Left ventricle myocardium inferior (tissue), 1 donor: Measurements from ENCODE around the gene GRIN2C. TPM values are rescaled to one million over a fixed set of nuclear protein-coding genes. Genes with fewer than 3 reads are reported as not detected.
A peak's percentile ranks its signal among the peaks of the same experiment; 100 is the strongest.
"Not testable (repeated sequence)": the region's sequence is repeated elsewhere in the genome, so short reads cannot be mapped to it uniquely, and the experiment has no call there.

Source experiments
- DNase-seq: peaks from one replicate; pipeline ENCODE4 v3.0.0-alpha.2; 2020
- H3K27ac ChIP-seq: fragments of 200-600 bp; replicated peaks from 2 replicates; pipeline ENCODE4 v1.8.0; 2021
- H3K27me3 ChIP-seq: fragments of 200-600 bp; 2 replicates; pipeline ENCODE4 v1.8.0; 2021; ENCODE audit warnings: low read depth
- H3K36me3 ChIP-seq: fragments of 200-600 bp; 2 replicates; pipeline ENCODE4 v1.8.0; 2021
- H3K4me1 ChIP-seq: fragments of 200-600 bp; 2 replicates; pipeline ENCODE4 v1.8.0; 2021
- H3K4me3 ChIP-seq: fragments of 200-600 bp; 2 replicates; pipeline ENCODE4 v1.8.0; 2021; ENCODE audit warnings: mild to moderate bottlenecking, moderate library complexity
- H3K9me3 ChIP-seq: fragments of 200-600 bp; replicated peaks from 2 replicates; pipeline ENCODE4 v1.8.0; 2021
- intact Hi-C: fragments of 100-400 bp; cut with micrococcal nuclease; formaldehyde crosslinking; loops from one replicate; pipeline ENCODE4 v1.11.0; 2022
- total RNA-seq: library from RNA; stranded (reverse); fragmentation: NEBNext Ultra II Directional; extraction: Animal tissue kit (Norgen Biotek cat#: 25700); gene quantifications from one replicate; pipeline ENCODE4 v1.2.1, GENCODE V29; 2021
- TF ChIP-seq, protein P1 (sequence below): fragments of 200-600 bp; IDR thresholded peaks from 2 replicates; pipeline ENCODE4 v1.8.0; 2021; ENCODE audit warnings: antibody characterized with exemption, mild to moderate bottlenecking, borderline replicate concordance
- donor health status: DM: no; HTN: yes; CAD: no; lungs with severe emphysema.

The GRIN2C gene
- total RNA-seq, 1 donor from 2014 or later: 0.52 TPM

DNA sequence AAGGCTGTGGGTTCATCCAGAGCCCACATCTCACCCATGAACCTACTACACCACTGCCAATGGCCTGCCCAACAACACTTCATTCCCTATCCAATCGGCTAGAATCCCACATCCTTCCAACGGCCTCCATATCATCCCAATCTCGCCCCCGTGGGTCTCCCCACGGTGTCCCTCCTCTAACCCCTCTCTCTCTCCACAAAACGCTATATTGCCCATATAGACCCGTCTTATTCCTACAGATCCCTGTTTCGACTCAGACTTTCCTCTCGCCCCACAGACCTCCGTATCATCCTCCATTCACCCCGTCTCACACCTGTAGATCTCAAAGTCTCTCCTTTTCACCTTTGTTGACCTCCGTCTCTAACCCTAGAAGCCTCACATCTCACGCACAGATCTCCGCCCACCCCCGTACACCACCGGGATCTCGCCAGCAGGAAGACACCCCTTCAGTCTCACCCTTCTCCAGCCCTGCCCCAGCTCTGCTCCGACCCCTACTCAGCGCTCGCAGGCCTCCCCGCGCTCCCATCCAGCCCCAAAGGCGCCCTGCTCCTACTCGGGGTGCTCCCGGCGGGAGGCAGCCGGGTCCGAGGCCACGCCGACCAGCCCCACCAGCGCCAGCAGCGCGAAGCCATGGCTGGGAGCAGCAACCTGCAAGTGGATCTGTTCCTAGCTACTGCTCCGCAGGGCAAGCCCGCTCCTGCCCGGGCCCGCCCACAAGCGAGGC is 12.8 kb upstream of the GRIN2C start, which contains the start of gene FDXR:
FDXR (minus strand) TSS at position 682 of the 724 bp plus-strand sequence; CDS start at position 632, 50 bp downstream.
- H3K4me1 ChIP-seq: peaks cover 33% of the 10 kb centered on the region
- H3K9me3 ChIP-seq: no peaks in the 10 kb centered on the region
- peak within 1 kb of the TSS; percentile 93 for H3K27ac ChIP-seq
- intact Hi-C loops: no loop called here
- no peaks in the 10 kb centered on the region for H3K36me3 ChIP-seq
- DNase-seq: no peak
- H3K27me3 ChIP-seq: no peaks in the 10 kb centered on the region
- H3K4me3 ChIP-seq: peak within 1 kb of the TSS; percentile 77
- TF ChIP-seq, protein P1, sequence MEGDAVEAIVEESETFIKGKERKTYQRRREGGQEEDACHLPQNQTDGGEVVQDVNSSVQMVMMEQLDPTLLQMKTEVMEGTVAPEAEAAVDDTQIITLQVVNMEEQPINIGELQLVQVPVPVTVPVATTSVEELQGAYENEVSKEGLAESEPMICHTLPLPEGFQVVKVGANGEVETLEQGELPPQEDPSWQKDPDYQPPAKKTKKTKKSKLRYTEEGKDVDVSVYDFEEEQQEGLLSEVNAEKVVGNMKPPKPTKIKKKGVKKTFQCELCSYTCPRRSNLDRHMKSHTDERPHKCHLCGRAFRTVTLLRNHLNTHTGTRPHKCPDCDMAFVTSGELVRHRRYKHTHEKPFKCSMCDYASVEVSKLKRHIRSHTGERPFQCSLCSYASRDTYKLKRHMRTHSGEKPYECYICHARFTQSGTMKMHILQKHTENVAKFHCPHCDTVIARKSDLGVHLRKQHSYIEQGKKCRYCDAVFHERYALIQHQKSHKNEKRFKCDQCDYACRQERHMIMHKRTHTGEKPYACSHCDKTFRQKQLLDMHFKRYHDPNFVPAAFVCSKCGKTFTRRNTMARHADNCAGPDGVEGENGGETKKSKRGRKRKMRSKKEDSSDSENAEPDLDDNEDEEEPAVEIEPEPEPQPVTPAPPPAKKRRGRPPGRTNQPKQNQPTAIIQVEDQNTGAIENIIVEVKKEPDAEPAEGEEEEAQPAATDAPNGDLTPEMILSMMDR: no peak

DNA sequence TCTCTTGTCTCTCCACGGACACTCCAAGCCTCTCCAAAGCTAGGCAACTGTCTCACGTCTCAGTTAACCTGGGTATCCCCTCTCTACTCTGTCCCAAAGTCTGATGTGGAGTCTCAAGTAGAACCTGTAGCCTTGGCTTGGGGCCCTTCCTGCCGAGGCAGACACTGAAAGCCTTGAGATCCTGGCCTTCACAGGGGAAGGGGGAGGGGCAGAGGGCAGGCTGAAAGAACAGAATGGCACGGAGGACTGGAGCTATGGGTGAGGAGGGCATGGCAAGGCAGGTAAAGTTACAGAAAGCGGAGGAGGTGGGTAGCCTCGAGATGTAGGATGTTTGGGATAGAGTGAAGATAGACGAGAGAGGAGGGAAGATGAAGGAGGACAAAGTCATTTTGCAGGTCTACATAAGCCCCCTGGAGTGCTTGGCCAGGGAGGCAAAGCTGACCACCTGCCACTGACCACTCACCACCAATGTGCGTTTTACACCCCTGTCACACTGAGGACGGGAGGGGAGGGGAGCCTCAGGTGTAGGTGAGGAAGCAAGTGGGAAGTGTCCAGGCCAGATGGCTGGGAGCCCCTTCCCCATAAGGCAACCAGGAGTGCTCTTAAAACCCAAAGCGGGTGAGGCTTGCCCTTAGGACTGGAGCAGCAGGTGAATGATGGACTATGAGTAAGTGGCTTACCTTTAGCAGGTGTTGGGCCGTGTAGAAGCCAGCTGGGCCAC is 11.8 kb upstream of the GRIN2C start:
- no peaks in the 10 kb centered on the region for H3K9me3 ChIP-seq
- H3K27ac ChIP-seq: no peak overlapping the region
- H3K36me3 ChIP-seq: no peaks in the 10 kb centered on the region
- TF ChIP-seq, protein P1: no peak
- intact Hi-C loops: no loop called here
- H3K4me1 ChIP-seq: peaks cover 25% of the 10 kb centered on the region
- peak overlapping the region; percentile 77 for H3K4me3 ChIP-seq
- DNase-seq: no peak
- no peaks in the 10 kb centered on the region for H3K27me3 ChIP-seq

DNA sequence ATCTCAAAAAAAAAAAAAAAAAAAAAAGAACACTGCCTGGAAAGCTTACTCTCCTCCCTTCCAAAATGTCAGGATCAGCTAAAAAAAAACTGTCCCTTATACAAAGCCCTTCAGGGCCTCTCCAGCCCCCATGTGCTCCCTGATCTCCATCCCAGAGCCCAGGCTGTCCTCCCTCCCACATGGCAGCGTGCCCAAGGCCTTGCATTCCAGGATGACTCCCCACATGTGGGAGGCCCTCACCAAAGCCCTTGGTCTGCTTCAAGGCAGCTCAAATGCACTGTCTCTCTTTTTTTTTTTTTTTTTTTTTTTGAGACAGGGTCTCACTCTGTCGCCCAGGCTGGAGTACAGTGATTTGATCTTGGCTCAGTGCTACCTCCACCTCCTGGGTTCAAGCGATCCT is 10.8 kb upstream of the GRIN2C start:
- Histone ChIP-seq H3K9me3 (no peaks in the 10 kb centered on the region), H3K36me3 (no peaks in the 10 kb centered on the region), H3K27ac (no peak overlapping the region), H3K4me3 (no peak overlapping the region), H3K4me1 (peaks cover 25% of the 10 kb centered on the region), H3K27me3 (no peaks in the 10 kb centered on the region)
- DNase-seq: no peak
- intact Hi-C loops: no loop called here
- TF ChIP-seq, protein P1: no peak

DNA sequence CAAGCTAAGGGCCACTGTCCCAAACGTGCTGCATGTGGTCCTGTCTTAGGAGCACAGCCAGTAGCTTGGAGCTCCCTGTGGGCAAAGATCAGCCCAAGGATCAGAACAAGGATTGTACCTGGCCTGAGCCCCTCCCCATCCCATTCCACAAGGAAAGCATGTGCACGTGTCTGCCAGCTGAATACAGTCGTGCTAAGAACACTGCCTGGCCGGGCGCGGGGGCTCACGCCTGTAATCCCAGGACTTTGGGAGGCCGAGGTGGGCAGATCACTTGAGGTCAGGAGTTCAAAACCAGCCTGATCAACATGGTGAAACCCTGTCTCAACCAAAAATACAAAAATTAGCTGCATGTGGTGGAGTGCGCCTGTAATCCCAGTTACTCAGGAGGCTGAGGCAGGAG is 10.3 kb upstream of the GRIN2C start:
- intact Hi-C loops, H3K9me3 ChIP-seq, H3K27ac ChIP-seq, DNase-seq, H3K36me3 ChIP-seq, H3K27me3 ChIP-seq, H3K4me3 ChIP-seq: not testable (repeated sequence)
- H3K4me1 ChIP-seq: peaks cover 25% of the 10 kb centered on the region

DNA sequence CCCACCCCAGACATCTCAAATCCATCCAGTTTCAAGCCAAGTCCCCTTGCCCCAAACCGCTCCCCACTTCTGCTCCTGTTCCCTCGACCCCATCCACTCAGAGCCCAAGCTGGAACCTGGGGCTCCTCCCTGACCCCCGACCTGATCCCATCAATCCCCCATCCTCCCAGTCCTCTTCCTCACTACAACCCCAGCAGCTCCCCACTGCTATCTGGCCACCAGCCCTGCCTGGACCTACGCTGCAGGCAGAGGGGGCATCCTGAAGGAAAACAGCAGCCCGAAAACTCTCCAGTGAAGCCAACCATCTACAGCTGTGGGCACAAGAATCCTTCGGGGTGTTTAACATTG is 9.2 kb upstream of the GRIN2C start:
- intact Hi-C loops: loop anchor here (5.0 kb wide), 1 partner anchor 82 kb away; no protein-coding TSS in a partner anchor
- no peaks in the 10 kb centered on the region for H3K9me3 ChIP-seq
- H3K4me1 ChIP-seq: peaks cover 21% of the 10 kb centered on the region
- H3K27ac ChIP-seq: no peak overlapping the region
- DNase-seq: no peak
- H3K36me3 ChIP-seq: no peaks in the 10 kb centered on the region
- TF ChIP-seq, protein P1: no peak
- H3K4me3 ChIP-seq: no peak overlapping the region
- no peaks in the 10 kb centered on the region for H3K27me3 ChIP-seq

DNA sequence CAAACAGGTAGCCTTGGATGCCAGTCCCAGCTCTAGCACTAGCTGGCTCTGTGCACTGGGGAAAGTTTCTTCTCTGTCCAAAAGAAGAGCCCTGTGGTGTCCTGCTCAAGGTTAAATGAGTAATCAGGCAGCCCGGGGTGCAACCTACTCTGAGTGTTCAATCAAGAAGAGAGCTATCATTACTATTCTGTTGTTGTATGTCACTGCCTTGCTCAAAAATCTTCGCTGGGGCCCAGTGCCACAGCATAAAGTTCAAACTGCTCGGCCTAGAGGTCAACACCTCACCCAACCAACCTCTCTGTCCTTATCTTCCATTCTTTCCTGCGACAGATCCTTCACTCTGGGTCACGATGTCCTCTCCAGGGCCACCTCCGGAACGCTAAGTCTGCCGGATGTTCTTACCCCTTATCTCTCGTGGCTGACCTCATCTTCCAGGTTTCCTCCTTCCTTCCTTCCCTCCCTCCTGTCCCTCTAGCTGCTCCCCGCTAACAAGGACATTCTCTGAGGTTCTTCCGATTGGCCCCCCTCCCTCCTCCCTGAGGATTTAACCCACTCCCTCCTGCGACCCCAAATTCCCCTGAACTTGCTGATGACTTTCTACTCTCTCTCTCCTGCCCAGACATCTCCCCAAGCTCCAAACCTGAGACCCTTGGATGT is 8.7 kb upstream of the GRIN2C start:
- no peak overlapping the region for H3K4me3 ChIP-seq
- intact Hi-C loops: loop anchor here (5.0 kb wide), 1 partner anchor 81 kb away; no protein-coding TSS in a partner anchor
- DNase-seq: no peak

More for the DNA sequence above, 8.7 kb upstream of the GRIN2C start:
- Histone ChIP-seq H3K4me1 (peaks cover 16% of the 10 kb centered on the region), H3K27me3 (no peaks in the 10 kb centered on the region), H3K36me3 (no peaks in the 10 kb centered on the region), H3K9me3 (no peaks in the 10 kb centered on the region), H3K27ac (no peak overlapping the region)
- TF ChIP-seq, protein P1: no peak
